Measurements from ENCODE around the gene SPO11.
A peak's percentile ranks its signal among the peaks of the same experiment; 100 is the strongest.

Gene SPO11

GRCh38 chr20:57287901-57288300, 41.7 kb upstream of the SPO11 start:
- no peak overlapping the region for H3K4me3 ChIP-seq (ENCODE audit: control insufficient read depth, low read depth, low read length)
- TF ChIP-seq CTCF (conservative IDR thresholded peaks at IDR 0.05; ENCODE audit: control insufficient read depth, insufficient read depth, low read depth, low read length) = no peak
- DNase-seq (ENCODE audit: low read depth) = no peak

- no peak overlapping the region for H3K4me3 ChIP-seq (ENCODE audit: control insufficient read depth, low read depth, low read length)
- TF ChIP-seq CTCF (conservative IDR thresholded peaks at IDR 0.05; ENCODE audit: control insufficient read depth, insufficient read depth, low read depth, low read length) = no peak
- DNase-seq (ENCODE audit: low read depth) = peak; percentile 4
Measured at GRCh38 chr20:57288651-57289277, 40.8 kb upstream of the SPO11 start.

GRCh38 chr20:57289391-57290177, 40.0 kb upstream of the SPO11 start:
- H3K4me3 ChIP-seq (ENCODE audit: control insufficient read depth, low read depth, low read length) = no peak overlapping the region
- DNase-seq (ENCODE audit: low read depth) = no peak
- no peak for TF ChIP-seq CTCF (conservative IDR thresholded peaks at IDR 0.05; ENCODE audit: control insufficient read depth, insufficient read depth, low read depth, low read length)

GRCh38 chr20:57290178-57290484, 39.5 kb upstream of the SPO11 start:
- no peak for DNase-seq (ENCODE audit: low read depth)
- H3K4me3 ChIP-seq (ENCODE audit: control insufficient read depth, low read depth, low read length) = no peak overlapping the region
- no peak for TF ChIP-seq CTCF (conservative IDR thresholded peaks at IDR 0.05; ENCODE audit: control insufficient read depth, insufficient read depth, low read depth, low read length)

- no peak for TF ChIP-seq CTCF (conservative IDR thresholded peaks at IDR 0.05; ENCODE audit: control insufficient read depth, insufficient read depth, low read depth, low read length)
- no peak for DNase-seq (ENCODE audit: low read depth)
Measured at GRCh38 chr20:57291003-57291402, 38.6 kb upstream of the SPO11 start.

GRCh38 chr20:57291694-57292093, 37.9 kb upstream of the SPO11 start:
- no peak for TF ChIP-seq CTCF (conservative IDR thresholded peaks at IDR 0.05; ENCODE audit: control insufficient read depth, insufficient read depth, low read depth, low read length)
- H3K4me3 ChIP-seq (ENCODE audit: control insufficient read depth, low read depth, low read length) = no peak overlapping the region
- no peak for DNase-seq (ENCODE audit: low read depth)

More at GRCh38 chr20:57291003-57291402, 38.6 kb upstream of the SPO11 start:
- H3K4me3 ChIP-seq (ENCODE audit: control insufficient read depth, low read depth, low read length) = no peak overlapping the region
